Right cardiac atrium (tissue), 5 donors: ENCODE results near the gene TRPM1. TPM values are rescaled to one million over a fixed set of nuclear protein-coding genes. Genes with fewer than 3 reads are reported as not detected.

Experiments used
- ATAC-seq, 2 donors: fragments of 200-7000 bp; cut with Tn5 transposase; one replicate each; pipeline versions ENCODE4 v1.8.0 to v1.9.1; 2020; ENCODE audit warnings: moderate library complexity in 2 of 2, mild to moderate bottlenecking in 1 of 2
- DNase-seq, 3 donors: peaks; one replicate each; pipeline ENCODE4 v3.0.0-alpha.2; 2020
- H3K27ac ChIP-seq: one replicate; pipeline ENCODE4 v1.5.1; 2013; ENCODE audit warnings: mild to moderate bottlenecking, low read length, control low read depth, moderate library complexity
- H3K27me3 ChIP-seq: one replicate; pipeline ENCODE4 v1.6.1; 2013; ENCODE audit not compliant: control insufficient read depth, insufficient read depth
- H3K4me1 ChIP-seq: one replicate; pipeline ENCODE4 v1.6.1; 2013; ENCODE audit warnings: low read length; ENCODE audit not compliant: control insufficient read depth, insufficient read depth
- H3K4me3 ChIP-seq: one replicate; pipeline ENCODE4 v1.5.1; 2013; ENCODE audit warnings: low read length, control low read depth
- H3K9me3 ChIP-seq: one replicate; pipeline ENCODE4 v1.6.1; 2013; ENCODE audit warnings: low read length; ENCODE audit not compliant: control insufficient read depth
- WGBS: extraction: QIAGEN DNeasy Blood & Tissue Kit; methylation state at CpG from one replicate; pipeline ENCODE4 v1.1.7; 2013; 5-methylcytosine and 5-hydroxymethylcytosine counted together
- intact Hi-C, 4 donors: fragments of 100-400 bp; cut with DNase I; formaldehyde crosslinking; loops; one replicate each; pipeline versions ENCODE4 v1.11.0 to v1.14.0; 2022 to 2023
- polyA plus RNA-seq: library from polyadenylated mRNA; stranded (reverse); fragments of 200-250 nt; gene quantifications from one replicate; pipeline ENCODE4 v1.2.3, GENCODE V29; 2013
- total RNA-seq, 4 donors: library from RNA; stranded (reverse); fragmentation: NEBNext Ultra II Directional; extraction: Animal tissue kit (Norgen Biotek cat#: 25700); gene quantifications; one replicate each; pipeline ENCODE4 v1.2.1, GENCODE V29; 2021
- donor health status: healthy with polysubstance abuse.
- donor health status: DM: no; HTN: yes; CAD: no.
- donor health status: DM: no; HTN: no; CAD: no.
- donor health status: DM: no; HTN: yes; CAD: no; lungs with severe emphysema.
- donor health status: DM: yes; HTN: yes; CAD: no.

The TRPM1 gene
- total and polyA plus RNA-seq, 5 donors: 0.14 TPM; not detected in 4

DNA sequence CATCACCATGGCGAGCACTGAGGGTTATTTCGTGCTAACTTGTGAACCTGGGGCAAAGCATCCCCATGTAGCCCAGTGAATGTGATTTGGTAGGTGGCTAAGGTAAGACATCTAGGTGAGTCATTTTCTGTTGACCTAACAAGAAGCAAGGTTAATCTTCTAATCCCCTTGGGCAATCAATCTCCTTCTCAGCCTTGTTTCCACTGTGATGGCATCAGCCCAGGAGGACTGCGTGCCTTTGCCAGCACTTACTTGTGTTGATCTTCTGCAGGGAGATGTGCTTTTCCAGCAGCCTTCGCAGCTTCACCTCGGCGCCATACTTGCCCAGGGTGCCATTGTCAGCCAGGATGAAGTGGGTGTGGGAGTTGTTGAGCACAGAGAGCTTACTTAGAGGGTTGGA is 35.7 kb downstream of the TRPM1 start:
- DNase-seq: no peak
- ATAC-seq: no peak
- no peaks in the 10 kb centered on the region for H3K27me3 ChIP-seq
- WGBS: 94% methylated on average over 6 of the region's 6 CpGs
- no peaks in the 10 kb centered on the region for H3K4me1 ChIP-seq
- intact Hi-C loops: no loop called here
- no peak overlapping the region for H3K27ac ChIP-seq
- no peaks in the 10 kb centered on the region for H3K9me3 ChIP-seq
- no peak overlapping the region for H3K4me3 ChIP-seq

DNA sequence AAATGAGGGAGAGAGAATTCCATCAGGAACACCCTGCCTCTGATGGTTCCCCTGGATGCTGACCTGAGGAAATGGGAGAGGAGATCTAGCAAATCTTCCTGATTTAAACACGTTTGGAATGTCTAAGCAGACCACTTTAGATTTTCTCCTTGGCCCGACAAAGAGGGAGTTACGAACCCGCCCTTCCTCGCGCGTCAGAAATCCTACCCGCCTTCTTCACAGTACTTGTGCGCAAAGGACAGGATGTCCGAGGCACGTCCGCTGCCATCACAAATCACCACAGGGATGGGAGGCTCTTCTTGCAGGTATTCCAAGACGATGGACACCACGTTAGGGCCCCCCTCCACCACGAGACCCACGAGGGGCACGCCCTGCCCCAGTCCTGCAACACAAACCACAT is 38.6 kb downstream of the TRPM1 start:
- Histone ChIP-seq H3K9me3 (no peaks in the 10 kb centered on the region), H3K27ac (peak overlapping the region; percentile 71), H3K27me3 (no peaks in the 10 kb centered on the region), H3K4me1 (no peaks in the 10 kb centered on the region), H3K4me3 (no peak overlapping the region)
- 68% methylated on average over 17 of the region's 17 CpGs for WGBS
- intact Hi-C loops: no loop called here
- DNase-seq (peak in 1 of 3 donors; percentile 61), ATAC-seq (peak in 1 of 2 donors; percentile 19)

DNA sequence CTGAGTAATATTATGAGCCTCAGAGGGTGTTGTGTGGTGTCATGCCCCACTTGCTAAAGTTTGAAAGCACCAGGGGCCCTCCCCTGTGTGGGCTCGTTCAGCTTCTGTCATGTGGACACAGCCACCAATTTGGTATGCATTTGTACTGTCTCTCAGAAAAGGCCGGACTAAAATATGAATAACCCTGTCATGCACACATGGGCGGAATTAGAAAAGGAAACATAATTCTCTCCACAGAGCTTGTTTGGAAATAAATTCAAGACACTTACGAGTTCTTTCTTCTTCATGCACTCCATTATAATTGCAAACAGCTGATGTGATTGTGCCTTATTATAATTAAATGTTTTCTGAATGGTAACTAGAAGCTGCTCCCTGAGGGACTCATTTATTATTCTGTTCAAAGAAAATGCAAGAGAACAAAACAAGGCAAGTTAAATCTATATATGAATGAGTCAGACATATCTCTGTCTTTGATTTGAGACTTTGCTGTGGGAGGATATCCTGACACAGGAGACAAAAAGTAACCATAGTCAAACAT is 39.1 kb downstream of the TRPM1 start:
- intact Hi-C loops: no loop called here
- no peak for ATAC-seq

DNA sequence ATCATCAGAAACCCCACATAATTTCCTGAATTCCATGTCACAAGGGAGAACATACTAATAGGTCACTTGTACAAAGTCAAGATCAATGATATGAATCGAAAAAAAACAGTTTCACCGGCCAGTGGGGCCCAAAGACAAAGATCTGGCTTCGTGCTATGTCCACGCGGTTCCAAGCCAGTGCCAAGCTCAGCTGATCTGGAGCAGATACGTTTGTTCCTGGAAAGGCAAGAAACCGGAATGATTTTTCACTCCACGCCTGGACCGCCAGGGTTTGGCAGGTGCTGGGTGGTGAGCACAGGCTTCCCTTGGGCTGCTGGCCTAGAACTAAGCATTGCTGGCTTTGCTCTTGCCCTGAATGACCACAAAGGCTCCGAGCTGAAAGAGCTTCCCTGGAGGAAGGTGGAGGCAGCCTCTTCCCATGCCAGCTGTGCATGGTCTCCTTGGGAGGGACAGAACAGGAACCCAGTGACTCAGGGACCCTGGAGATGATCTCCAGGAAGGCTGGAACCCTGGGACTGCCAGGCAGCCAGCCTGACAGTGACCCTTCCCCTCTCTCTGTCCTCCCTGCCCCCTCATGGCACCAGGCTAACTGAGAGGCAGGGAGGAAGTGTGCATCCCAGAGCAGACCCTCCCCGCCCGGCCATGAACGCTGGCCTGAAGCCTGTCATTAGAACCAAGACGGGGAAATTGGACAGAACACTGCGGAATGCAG is 40.9 kb downstream of the TRPM1 start:
- H3K4me3 ChIP-seq: no peak overlapping the region
- ATAC-seq (peak in 1 of 2 donors; percentile 29), DNase-seq (no peak)
- 66% methylated on average over 15 of the region's 15 CpGs for WGBS
- intact Hi-C loops: no loop called here
- no peaks in the 10 kb centered on the region for H3K4me1 ChIP-seq
- H3K27ac ChIP-seq: no peak overlapping the region
- no peaks in the 10 kb centered on the region for H3K9me3 ChIP-seq
- H3K27me3 ChIP-seq: no peaks in the 10 kb centered on the region

More for the DNA sequence above, 39.1 kb downstream of the TRPM1 start:
- no peak overlapping the region for H3K4me3 ChIP-seq
- H3K27ac ChIP-seq: peak overlapping the region; percentile 71
- no peaks in the 10 kb centered on the region for H3K4me1 ChIP-seq
- H3K9me3 ChIP-seq: no peaks in the 10 kb centered on the region
- DNase-seq: no peak
- H3K27me3 ChIP-seq: no peaks in the 10 kb centered on the region
- 59% methylated on average over 4 of the region's 4 CpGs for WGBS

DNA sequence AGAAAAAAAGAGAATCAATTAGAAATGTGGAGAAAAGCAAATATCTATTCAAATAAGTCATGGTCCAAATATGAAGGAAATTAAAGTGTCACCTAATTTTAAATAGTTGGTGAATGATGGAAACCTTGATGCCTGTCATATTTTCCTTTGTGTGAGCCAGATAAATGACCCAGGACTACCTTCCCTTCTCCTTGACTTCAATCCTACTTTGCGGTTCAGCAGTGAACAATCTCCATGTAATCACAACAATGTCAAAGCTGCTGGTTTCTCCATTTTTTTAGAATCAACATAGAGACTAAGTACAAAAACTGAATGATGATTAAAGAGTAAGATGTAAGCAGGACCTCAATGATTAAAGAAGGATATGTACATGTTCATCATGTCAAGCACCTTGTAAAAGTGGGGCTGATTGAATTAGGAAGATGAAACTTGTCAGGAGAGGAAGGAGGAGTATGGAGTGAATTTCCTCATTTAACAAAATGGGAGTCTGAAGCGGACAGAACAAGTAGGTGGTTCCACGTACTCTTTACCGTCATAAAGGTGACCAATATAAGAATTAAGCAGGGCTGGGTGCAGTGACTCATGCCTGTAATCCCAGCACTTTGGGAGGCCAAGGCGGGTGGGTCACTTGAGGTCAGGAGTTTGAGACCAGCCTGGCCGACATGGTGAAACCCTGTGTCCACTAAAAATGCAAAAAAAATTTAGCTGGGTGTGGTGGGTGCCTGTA is 43.1 kb downstream of the TRPM1 start:
- no peaks in the 10 kb centered on the region for H3K27me3 ChIP-seq
- 94% methylated on average over 6 of the region's 6 CpGs for whole genome bisulfite sequencing
- H3K4me1 ChIP-seq: no peaks in the 10 kb centered on the region
- ATAC-seq (no peak), DNase-seq (no peak)
- intact Hi-C loops: no loop called here
- no peak overlapping the region for H3K4me3 ChIP-seq
- no peaks in the 10 kb centered on the region for H3K9me3 ChIP-seq
- no peak overlapping the region for H3K27ac ChIP-seq

DNA sequence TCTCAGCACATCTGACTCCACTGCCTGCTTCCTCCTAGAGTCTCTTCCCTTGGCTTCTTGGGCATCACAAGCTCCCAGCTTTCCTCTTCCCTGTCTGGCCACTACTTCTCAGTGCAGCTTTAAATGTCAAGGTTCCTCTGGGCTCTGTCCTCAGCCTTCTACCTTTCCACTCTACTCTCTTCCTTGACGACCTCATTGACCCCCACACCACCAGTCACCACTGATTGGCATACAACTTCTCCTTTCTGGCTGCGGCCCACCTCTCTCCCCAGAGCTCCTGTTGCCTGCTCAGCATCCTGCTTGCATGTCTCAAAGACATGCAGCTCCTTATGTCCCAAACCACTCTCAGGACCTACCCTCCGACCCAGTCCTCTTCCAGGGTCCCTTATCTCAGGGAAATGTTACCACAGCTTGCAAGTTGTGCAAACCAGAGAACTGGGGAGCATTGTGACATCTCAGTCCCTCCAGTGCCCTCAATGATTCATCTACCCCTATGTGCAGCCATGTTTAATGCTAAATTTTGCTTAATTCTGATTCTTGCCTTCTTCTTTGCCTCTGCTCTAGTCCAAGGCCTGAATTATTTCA is 49.9 kb downstream of the TRPM1 start:
- intact Hi-C loops: no loop called here
- H3K27ac ChIP-seq: no peak overlapping the region
- ATAC-seq: no peak
- H3K4me1 ChIP-seq: no peaks in the 10 kb centered on the region
- no peaks in the 10 kb centered on the region for H3K9me3 ChIP-seq
- 69% methylated on average over 3 of the region's 3 CpGs for WGBS
- no peaks in the 10 kb centered on the region for H3K27me3 ChIP-seq
- no peak for DNase-seq
- H3K4me3 ChIP-seq: no peak overlapping the region

DNA sequence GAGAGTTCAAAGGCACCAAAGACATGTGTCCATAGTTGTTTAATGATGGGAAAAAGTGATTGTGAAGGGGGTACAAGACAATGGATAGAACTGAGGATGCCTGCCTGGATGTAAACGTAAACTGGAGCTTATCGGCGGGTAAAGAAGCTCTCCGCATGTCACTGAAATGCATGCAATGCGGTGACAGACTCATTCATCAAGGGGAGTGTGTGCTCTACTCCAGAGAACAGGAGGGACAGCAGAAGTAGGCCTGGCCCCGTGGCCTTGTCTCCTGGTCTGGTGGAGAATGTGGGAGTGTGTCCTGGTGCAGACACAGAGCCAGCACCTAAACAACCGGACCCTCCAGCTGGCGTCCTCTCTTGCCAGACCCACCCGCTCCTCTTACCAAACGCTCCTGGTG is 50.6 kb downstream of the TRPM1 start:
- Histone ChIP-seq H3K27me3 (no peaks in the 10 kb centered on the region), H3K27ac (no peak overlapping the region), H3K4me1 (no peaks in the 10 kb centered on the region), H3K9me3 (no peaks in the 10 kb centered on the region), H3K4me3 (no peak overlapping the region)
- 74% methylated on average over 10 of the region's 10 CpGs for WGBS
- DNase-seq (no peak), ATAC-seq (no peak)
- intact Hi-C loops: no loop called here

DNA sequence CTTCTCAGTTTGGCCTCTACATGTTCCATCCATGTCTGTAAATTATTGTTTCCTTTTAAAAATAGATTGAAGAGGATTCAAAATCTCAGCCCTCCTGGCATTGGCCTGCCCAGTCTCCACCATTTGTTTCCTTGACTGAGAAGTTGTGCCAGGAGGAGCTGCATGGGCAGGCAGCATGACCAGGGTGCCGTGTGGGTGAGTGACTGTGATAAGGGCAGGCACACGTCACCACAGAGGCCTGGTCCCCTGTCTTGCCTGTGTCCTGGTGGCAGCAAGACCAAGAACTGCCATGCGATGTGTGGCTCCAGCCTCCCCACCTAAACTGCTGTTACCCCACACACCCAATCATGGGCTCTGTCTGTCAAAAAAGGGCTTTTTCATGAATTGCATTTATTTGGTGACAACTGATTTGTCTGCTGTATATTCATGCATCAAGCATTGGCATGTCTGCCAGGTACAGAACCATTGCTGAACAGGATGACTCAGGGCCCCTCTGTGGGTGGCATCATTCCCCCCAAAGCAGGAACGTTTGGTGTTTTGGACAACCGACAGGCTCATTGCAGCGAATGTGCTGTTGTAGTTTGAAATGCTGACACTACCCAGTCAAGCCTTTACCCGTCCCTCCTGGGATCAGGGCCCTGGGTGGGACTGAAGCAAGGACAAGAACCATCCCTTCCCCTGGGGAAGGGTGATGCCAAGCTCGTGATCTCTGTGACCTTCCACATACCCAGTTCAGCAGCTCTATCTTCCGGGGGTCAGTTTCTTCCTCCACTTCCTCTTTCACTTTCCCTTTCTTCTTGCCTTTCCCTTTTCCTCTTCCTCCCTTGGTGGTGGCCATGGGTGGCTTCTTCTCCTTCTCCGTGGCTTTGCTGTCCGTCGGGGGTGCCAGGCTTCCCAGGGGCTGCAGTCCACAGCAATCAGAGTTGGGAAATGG is 51.6 kb downstream of the TRPM1 start:
- H3K27me3 ChIP-seq: no peaks in the 10 kb centered on the region
- intact Hi-C loops: no loop called here
- no peaks in the 10 kb centered on the region for H3K4me1 ChIP-seq
- ATAC-seq: peak in 1 of 2 donors; percentile 41
- no peak overlapping the region for H3K4me3 ChIP-seq
- no peak for DNase-seq
- no peaks in the 10 kb centered on the region for H3K9me3 ChIP-seq
- 65% methylated on average over 12 of the region's 12 CpGs for WGBS
- no peak overlapping the region for H3K27ac ChIP-seq

DNA sequence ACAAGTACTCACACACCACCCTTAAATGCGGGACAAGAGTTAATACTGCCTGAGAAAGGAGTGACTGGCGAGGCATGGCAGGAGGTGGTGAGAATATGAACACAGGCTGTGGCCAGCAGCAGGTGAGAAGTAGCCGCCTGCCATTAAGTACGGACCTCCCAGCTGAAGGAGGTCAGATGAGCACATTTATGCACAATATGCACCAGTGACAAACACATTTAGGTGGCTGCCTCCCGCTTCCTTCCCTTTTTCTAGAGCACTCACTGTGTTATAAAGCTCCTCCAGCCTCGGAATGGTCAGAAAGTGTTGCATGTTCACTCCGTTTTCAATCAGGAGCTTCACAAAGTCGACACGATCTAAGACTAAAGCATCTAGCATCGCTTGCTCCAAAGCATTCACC is 52.4 kb downstream of the TRPM1 start:
- DNase-seq (no peak), ATAC-seq (no peak)
- H3K27ac ChIP-seq: no peak overlapping the region
- 76% methylated on average over 10 of the region's 10 CpGs for WGBS
- no peaks in the 10 kb centered on the region for H3K4me1 ChIP-seq
- no peak overlapping the region for H3K4me3 ChIP-seq
- no peaks in the 10 kb centered on the region for H3K9me3 ChIP-seq
- intact Hi-C loops: no loop called here
- no peaks in the 10 kb centered on the region for H3K27me3 ChIP-seq

DNA sequence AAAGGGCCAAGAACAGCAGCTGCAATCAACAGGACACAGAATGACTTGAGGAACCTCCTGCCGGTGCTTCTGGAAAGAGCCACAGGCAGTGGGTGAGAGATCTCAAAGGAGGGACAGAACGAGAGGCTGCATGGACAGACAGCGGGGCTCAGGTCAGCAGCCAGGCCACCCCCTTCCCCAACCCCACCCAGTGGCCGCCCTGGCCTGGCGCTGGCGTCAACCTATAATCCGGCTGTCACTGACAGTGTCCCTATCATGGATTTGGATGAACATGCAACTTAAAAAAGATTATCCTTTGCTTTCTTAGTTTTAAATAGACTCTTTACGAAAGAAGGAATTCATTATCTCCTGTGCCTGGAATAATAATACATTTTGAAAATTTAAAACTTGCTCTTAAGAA is 54.1 kb downstream of the TRPM1 start:
- ATAC-seq: no peak
- H3K9me3 ChIP-seq: no peaks in the 10 kb centered on the region
- no peak for DNase-seq
- intact Hi-C loops: no loop called here
- 88% methylated on average over 8 of the region's 8 CpGs for WGBS
- H3K27ac ChIP-seq: no peak overlapping the region
- H3K4me1 ChIP-seq: no peaks in the 10 kb centered on the region
- H3K4me3 ChIP-seq: no peak overlapping the region
- H3K27me3 ChIP-seq: no peaks in the 10 kb centered on the region
